GM19455 (cell line): Measurements from ENCODE around the gene SORL1.

Experiments
- ATAC-seq: cut with Tn5 transposase; IDR thresholded peaks from one replicate; pipeline ENCODE4 v1.9.1; 2021; ENCODE audit not compliant: unreplicated experiment

SORL1 gene

DNA sequence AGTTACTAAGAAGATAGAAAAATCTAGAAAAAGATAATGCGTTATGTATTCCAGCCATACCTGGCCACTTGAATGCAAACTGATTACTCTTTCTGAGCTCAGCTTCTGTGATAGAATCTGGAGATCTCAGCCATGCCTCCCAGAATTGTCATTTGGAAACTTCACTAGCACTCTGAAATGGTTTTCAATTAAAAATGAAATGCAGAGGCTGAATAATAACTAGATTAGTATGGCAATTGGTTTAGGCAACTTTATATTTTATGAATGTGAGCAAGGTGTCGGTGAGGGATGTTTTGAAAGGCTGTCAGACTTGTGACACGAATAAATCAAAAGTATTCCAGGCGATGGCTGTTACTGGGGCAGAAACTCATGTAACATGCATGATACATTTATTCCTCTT lies 129.5 kb downstream of the SORL1 start:
- no peak for ATAC-seq

DNA sequence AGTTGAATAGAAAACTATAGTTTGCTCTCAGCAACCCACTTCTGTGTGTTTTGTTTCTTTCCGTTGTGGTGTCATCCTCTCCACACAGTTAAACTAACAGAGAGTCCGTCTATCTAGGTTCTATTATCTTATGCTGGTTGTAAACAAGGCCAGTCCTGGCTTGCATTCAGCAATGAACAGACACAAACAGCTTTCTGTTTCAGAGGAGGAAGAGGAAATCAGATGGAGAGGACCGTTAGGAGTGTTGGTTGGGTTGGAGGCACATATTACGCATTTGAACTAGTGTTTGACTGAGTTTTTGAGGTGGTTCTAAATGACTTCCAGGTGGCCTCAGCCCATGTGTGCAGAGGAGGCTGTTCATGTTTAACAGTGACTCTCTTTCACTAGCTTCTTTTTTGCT lies 130.2 kb downstream of the SORL1 start:
- no peak for ATAC-seq

- no peak for ATAC-seq
Measured at GRCh38 chr11:121583825-121584224, 131.7 kb downstream of the SORL1 start.

DNA sequence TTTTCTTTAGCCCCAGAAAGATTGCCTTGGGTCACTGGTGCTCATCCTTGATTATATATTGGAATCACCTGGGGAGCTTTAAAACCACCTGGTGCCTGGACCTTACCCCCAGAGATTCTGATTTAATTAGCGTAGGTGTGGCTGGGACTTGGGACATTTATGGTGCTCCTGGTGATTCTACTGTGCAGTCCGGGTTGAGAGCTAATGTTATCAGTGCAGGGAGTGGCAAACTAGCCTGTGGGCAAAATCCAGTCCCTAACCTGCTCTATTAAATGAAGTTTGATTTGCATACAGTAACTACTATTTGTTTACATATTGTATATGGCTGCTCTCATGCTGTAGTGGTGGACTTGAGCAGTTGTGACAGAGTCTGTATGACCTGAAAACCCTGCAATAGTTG lies 134.6 kb downstream of the SORL1 start:
- ATAC-seq = no peak

GRCh38 chr11:121587182-121587581 lies 135.1 kb downstream of the SORL1 start:
- no peak for ATAC-seq

GRCh38 chr11:121588747-121589146 lies 136.6 kb downstream of the SORL1 start:
- no peak for ATAC-seq

DNA sequence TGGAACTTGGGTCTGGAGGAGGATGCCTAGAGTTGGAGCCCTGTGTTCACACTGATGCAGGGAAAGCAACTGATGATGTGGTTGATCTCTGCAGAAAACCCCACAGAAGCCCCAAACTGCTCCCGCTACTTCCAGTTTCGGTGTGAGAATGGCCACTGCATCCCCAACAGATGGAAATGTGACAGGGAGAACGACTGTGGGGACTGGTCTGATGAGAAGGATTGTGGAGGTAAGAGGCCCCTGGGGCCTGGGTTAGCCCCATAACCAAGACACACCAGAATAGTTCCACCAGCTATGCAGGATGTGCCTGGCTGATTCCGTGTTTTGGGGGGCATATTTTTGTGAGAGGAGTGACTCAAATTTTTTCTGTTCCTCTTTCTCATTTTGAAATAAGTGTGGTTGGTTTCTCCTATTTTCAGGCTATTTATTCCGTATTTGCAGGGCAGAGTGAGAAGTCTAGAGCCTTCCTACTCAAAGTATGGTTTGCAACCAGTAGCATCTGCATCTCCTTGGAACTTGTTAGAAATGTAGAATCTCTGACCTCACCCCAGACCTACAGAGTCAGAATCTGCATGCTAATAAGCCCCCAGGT lies 137.9 kb downstream of the SORL1 start:
- ATAC-seq = peak; percentile 76

DNA sequence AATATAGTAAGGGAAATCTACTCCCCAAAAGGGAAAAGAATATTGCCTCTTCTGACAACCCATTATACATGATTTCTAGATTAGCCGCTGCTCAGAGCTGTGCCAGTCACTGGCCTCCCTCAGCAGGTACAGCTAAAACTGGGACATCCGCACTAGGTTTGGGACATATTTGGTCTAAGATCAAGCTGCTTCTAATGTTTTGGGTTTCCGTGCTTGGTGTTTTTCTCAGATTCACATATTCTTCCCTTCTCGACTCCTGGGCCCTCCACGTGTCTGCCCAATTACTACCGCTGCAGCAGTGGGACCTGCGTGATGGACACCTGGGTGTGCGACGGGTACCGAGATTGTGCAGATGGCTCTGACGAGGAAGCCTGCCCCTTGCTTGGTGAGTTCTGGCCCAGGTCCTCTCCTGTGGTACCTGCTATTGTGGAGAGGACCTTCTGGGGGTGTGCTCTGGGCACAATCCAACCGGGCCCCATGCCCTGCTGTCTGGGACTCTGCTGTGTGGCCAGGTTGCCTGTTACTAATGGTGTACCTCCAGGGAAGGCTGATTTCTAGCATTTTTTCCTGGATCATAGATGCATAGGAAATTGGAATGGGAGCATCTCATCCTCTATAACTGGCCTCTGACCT lies 138.8 kb downstream of the SORL1 start:
- no peak for ATAC-seq

- ATAC-seq = no peak
Measured at GRCh38 chr11:121591405-121592033, 139.4 kb downstream of the SORL1 start.

DNA sequence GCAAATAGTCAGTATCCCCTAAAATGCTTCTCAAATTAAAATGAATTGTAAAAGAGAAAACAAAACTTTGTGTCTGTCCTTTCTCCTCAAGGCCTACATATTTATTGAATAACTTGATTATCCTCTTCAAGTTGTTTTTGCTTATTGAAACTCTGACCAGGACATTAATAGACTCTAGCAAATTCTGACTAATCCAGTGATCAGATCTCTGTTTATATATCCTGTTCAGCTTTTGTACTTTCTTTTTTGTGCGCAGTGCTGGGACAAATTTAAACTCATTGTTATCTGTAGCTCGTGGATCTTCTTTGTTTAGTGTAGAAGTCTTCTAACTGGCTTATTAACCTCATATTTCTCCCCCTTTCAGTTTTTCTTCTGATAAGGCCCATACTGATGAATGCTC lies 140.6 kb downstream of the SORL1 start:
- ATAC-seq = no peak

DNA sequence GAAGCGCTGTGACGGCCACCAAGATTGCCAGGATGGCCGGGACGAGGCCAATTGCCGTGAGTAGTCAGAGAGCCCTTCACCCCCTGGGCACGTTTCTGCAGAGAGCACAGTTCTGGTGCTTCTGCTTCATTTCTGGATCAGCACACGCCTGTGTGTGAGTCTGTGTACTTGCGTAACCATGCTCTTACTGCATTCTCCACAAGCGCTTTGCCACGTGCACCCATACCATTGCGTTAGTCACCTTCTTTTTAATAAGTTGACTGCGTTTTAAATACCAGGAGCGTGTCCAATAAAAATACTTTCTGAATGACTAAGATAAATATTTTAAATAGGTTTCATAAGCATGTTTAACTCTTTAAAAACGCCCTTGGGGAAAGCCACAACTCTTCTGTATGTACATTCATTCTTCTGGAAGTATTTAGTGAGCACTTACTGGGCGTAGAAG lies 143.6 kb downstream of the SORL1 start:
- ATAC-seq = no peak

- ATAC-seq = no peak
Measured at GRCh38 chr11:121596195-121597155, 144.4 kb downstream of the SORL1 start.

DNA sequence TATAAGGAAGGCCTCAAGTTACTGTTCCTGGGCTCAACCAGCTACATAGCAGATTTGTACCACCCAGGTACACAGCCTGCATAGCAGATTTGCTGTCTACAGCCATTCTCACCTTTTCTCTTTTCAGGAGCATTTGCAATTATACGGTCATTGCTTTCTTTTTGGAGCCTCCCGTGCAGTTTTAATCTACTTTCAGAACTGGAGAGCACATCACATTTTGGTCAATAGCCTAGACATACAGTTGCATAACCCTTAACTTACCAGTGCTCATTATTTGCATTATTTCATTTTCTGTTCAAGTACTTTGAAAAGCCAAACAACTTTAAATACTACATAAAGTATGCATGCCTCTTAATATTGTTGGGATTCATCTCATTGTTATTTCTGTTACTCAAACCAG lies 151.2 kb downstream of the SORL1 start:
- ATAC-seq = no peak

DNA sequence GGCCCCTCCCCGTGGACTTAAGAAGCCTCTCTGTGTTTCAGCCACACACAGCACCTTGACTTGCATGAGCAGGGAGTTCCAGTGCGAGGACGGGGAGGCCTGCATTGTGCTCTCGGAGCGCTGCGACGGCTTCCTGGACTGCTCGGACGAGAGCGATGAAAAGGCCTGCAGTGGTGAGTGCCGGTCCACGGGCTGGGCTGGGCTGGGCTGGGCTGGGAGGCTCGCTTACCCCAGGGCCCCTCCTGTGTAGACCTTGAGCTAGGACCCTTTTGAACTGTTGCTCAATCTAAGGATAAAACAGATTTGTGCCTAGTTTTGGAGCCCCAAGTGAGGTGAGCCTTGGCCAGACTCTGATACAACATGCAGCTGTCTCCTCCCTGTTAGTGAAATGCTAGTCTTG lies 152.0 kb downstream of the SORL1 start:
- no peak for ATAC-seq

- ATAC-seq = no peak
Measured at GRCh38 chr11:121606354-121606753, 154.2 kb downstream of the SORL1 start.

DNA sequence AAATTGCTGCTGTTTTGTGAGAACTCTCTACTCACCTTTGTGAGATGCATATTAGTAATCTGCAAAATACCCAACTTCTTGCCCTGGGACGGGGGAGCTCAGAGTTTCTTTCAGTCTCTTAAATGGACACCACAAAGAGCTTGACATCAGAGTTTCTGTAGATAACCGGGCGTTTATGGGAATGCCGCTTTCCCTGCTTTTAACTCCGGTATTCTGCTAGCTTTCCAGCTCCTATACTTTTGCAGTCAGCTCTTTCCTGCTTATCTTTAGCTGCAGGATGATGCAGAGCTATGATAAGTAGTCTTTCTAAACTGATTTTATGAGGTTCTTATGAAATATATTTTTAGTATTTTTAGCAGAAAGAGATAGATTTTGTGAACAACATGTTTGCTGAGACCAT lies 155.2 kb downstream of the SORL1 start:
- ATAC-seq = no peak

- no peak for ATAC-seq
Measured at GRCh38 chr11:121608545-121609098, 156.5 kb downstream of the SORL1 start.

DNA sequence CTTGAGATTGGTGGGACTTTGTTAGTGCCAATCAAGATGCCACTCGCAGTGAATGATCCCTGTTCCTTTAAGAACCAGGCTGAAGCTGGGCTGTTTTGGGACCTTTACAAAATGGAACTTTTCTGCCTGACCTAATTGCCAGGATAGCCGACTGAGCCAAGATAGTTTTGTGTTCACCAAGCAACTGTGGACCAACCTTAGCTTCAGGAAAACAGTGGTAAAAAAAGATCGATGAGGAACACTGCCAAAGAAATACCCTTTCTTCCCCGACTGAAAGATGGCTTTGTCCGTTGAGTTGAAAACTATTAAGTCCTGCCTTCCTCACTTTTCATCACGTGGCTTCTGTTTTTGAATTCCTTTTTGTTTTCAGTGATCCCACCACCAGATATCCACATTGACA lies 158.6 kb downstream of the SORL1 start:
- no peak for ATAC-seq

- ATAC-seq = no peak
Measured at GRCh38 chr11:121611242-121611641, 159.1 kb downstream of the SORL1 start.

GRCh38 chr11:121613724-121614123 lies 161.6 kb downstream of the SORL1 start:
- ATAC-seq = no peak

DNA sequence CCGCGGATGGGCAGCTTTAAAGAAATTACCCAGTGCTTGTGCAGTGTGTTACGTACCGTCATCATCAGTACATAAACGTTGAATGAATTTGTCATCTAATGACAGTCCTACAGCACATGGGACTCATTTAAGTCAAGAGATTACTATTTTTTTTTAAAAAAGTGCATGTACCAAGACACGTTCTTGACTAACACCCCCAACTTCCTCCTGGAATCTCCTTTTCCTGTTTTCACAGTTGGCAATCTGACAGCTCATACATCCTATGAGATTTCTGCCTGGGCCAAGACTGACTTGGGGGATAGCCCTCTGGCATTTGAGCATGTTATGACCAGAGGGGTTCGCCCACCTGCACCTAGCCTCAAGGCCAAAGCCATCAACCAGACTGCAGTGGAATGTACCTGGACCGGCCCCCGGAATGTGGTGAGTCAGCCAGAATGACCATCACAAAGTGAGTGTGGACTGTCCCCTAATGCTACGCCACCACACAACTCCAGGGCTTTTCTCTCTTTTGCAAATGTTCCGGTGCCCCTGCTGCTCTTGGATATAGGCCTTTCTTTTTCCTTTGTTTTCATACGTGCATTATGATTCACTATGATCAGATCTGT lies 162.6 kb downstream of the SORL1 start:
- no peak for ATAC-seq
